Measurements from ENCODE around the gene AQP12A.
"Not testable (repeated sequence)": the region's sequence is repeated elsewhere in the genome, so short reads cannot be mapped to it uniquely, and the experiment has no call there.

The AQP12A gene

GRCh38 chr2:240663546-240664190, 28.0 kb upstream of the AQP12A start:
- no peak for DNase-seq (ENCODE audit: low read depth)
- no peak overlapping the region for H3K4me3 ChIP-seq (ENCODE audit: control insufficient read depth, low read depth, low read length)
- TF ChIP-seq, protein P1, sequence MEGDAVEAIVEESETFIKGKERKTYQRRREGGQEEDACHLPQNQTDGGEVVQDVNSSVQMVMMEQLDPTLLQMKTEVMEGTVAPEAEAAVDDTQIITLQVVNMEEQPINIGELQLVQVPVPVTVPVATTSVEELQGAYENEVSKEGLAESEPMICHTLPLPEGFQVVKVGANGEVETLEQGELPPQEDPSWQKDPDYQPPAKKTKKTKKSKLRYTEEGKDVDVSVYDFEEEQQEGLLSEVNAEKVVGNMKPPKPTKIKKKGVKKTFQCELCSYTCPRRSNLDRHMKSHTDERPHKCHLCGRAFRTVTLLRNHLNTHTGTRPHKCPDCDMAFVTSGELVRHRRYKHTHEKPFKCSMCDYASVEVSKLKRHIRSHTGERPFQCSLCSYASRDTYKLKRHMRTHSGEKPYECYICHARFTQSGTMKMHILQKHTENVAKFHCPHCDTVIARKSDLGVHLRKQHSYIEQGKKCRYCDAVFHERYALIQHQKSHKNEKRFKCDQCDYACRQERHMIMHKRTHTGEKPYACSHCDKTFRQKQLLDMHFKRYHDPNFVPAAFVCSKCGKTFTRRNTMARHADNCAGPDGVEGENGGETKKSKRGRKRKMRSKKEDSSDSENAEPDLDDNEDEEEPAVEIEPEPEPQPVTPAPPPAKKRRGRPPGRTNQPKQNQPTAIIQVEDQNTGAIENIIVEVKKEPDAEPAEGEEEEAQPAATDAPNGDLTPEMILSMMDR (conservative IDR thresholded peaks at IDR 0.05; ENCODE audit: control insufficient read depth, insufficient read depth, low read depth, low read length) = peak; percentile 3

GRCh38 chr2:240664622-240665021, 27.0 kb upstream of the AQP12A start:
- DNase-seq (ENCODE audit: low read depth) = no peak
- H3K4me3 ChIP-seq (ENCODE audit: control insufficient read depth, low read depth, low read length) = no peak overlapping the region
- TF ChIP-seq, protein P1 (conservative IDR thresholded peaks at IDR 0.05; ENCODE audit: control insufficient read depth, insufficient read depth, low read depth, low read length) = no peak

DNA sequence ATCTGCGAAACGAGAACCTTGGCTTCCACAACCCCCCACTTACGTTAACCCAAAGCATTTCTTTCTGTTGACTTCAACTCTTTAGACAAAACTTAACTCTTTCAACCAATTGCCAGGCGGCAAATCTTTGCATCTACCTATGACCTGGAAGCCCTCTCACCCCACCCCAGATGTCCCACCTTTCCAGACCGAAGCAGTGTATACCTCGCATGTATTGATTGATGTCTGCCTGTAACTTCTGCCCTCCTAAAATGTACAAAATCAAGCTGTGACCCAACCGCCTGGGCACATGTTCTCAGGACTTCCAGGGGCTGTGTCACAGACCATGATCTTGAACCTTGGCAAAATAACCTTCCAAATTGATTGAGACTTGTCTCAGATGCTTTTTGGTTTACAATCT, 21.3 kb upstream of the AQP12A start:
- H3K4me3 ChIP-seq (ENCODE audit: control insufficient read depth, low read depth, low read length) = no peak overlapping the region
- DNase-seq (ENCODE audit: low read depth) = no peak
- TF ChIP-seq, protein P1 (conservative IDR thresholded peaks at IDR 0.05; ENCODE audit: control insufficient read depth, insufficient read depth, low read depth, low read length) = no peak

GRCh38 chr2:240670950-240671349, 20.7 kb upstream of the AQP12A start:
- no peak overlapping the region for H3K4me3 ChIP-seq (ENCODE audit: control insufficient read depth, low read depth, low read length)
- TF ChIP-seq, protein P1 (conservative IDR thresholded peaks at IDR 0.05; ENCODE audit: control insufficient read depth, insufficient read depth, low read depth, low read length) = no peak
- DNase-seq (ENCODE audit: low read depth) = no peak

GRCh38 chr2:240672076-240672700, 19.5 kb upstream of the AQP12A start:
- DNase-seq (ENCODE audit: low read depth) = no peak
- TF ChIP-seq, protein P1 (conservative IDR thresholded peaks at IDR 0.05; ENCODE audit: control insufficient read depth, insufficient read depth, low read depth, low read length) = no peak
- H3K4me3 ChIP-seq (ENCODE audit: control insufficient read depth, low read depth, low read length) = no peak overlapping the region

DNA sequence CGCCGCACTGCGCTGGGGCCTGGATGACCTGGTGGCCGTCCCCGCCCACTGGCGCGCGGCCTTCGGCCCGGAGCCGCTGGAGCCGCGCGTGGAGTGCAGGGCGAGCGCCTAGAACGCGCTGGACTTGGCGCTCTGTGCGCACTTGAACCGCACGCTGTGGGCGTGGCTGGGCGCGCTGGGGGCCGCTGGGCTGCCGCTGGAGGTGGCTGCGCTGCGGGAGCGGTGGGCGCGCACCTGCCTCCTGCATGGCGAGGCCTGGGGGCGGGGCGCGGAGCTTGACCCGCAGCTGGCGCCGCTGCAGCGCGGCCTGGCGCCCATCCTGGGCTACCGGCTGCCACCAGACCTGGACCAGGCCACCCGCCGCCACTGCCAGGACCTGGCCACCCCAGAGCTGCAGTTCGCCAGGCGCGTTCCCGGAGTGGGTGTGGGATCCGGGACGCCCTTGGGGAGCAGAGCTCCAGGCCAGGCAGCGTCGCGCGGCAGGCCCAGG, 18.9 kb upstream of the AQP12A start:
- TF ChIP-seq, protein P1 (conservative IDR thresholded peaks at IDR 0.05; ENCODE audit: control insufficient read depth, insufficient read depth, low read depth, low read length) = no peak
- DNase-seq (ENCODE audit: low read depth) = no peak

DNA sequence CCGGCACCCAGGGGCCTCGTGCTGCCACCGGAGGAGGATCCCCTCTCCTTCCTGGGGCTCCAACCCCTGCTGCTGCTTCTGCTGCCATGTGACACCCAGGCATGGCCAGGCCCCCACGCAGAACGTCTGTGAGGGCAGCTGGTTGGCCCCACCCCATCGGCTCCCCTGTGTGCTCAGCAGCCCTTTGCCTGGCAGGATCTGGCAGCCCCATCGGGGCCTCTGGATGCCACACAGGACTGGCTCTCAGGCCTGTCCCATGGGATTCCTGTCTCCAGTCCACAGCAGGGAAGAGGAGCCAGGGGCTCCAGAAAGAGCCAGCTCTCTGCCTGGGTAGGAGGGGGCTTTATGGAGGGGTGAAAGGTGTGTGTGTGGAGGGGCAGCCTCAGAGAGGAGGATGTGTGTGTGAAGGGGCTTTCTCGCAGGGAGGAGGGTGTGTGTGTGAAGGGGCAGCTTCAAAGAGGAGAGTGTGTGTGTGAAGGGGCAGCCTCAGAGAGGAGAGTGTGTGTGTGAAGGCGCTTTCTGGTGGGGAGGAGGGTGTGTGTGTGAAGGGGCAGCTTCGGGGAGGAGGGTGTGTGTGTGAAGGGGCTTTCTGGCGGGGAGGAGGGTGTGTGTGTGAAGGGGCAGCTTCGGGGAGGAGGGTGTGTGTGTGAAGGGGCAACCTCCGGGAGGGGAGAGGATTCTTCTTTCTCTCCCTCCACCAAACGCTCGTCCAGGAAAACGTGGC, 17.0 kb upstream of the AQP12A start:
- not testable (repeated sequence) for DNase-seq (ENCODE audit: low read depth); H3K4me3 ChIP-seq (ENCODE audit: control insufficient read depth, low read depth, low read length)

More for the DNA sequence above, 18.9 kb upstream of the AQP12A start:
- no peak overlapping the region for H3K4me3 ChIP-seq (ENCODE audit: control insufficient read depth, low read depth, low read length)

DNA sequence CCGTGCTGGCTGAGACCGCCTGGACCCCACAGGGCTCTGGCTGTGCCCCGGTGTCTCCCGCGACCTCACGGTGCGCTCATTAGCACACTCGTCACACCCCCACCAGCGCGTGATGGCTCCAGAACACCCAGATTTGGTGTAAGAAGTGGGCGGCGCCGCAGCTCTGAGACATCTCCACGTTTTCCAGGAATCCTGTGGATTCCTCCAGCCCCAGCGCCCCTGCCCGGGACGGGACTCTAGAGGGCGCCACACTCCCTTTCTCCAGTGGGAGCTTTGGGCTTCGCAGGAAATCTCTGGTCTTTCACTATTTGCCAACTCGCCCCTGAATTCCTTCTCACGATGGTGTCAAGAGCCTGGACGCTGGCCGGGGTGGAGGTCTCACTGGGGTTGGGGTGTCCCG, 16.3 kb upstream of the AQP12A start:
- H3K4me3 ChIP-seq (ENCODE audit: control insufficient read depth, low read depth, low read length); DNase-seq (ENCODE audit: low read depth): not testable (repeated sequence)

GRCh38 chr2:240678043-240678442, 13.6 kb upstream of the AQP12A start:
- not testable (repeated sequence) for DNase-seq (ENCODE audit: low read depth); H3K4me3 ChIP-seq (ENCODE audit: control insufficient read depth, low read depth, low read length)

DNA sequence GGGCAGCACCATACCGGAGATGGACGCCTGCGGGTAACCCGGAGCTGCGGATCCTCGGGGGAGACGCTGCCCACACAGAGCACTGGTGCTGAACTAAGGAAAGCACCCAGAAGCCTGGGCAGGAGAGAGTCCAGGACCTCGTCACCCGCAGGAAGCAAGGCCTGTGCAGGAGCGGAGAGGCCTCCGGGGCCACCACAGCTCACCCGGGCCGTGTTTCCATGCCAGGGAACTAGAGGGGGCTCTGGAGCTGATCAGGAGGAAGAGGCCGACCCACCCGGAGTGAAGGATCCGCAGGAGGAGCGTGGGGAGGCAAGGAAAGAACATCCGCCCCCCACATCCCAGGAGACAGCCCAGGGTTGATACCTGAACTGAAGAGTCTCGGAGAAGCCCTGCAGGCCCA, 12.8 kb upstream of the AQP12A start:
- not testable (repeated sequence) for DNase-seq (ENCODE audit: low read depth); H3K4me3 ChIP-seq (ENCODE audit: control insufficient read depth, low read depth, low read length)

All from fibroblast of mammary gland (primary cell).